Motor neuron (in vitro differentiated cells): ENCODE measurements around the gene AP2S1. TPM values are rescaled to one million over a fixed set of nuclear protein-coding genes. Genes with fewer than 3 reads are reported as not detected.

Experiments
- ATAC-seq, 8 experiments: fragments of 200-7000 bp; cut with Tn5 transposase; replicated peaks in 6 of 8; 2 replicates each; pipeline ENCODE4 v1.8.0; 2021; ENCODE audit warnings: mild to moderate bottlenecking in 8 of 8, moderate library complexity in 8 of 8
- H3K27ac ChIP-seq, 2 donors: fragments of 250-450 bp; sonication (Bioruptor Pico); 2 replicates each; pipeline ENCODE4 v1.9.0; 2021; ENCODE audit warnings: antibody characterized with exemption in 2 of 2, mild to moderate bottlenecking in 2 of 2, moderate library complexity in 1 of 2
- H3K4me1 ChIP-seq, 2 donors: fragments of 250-450 bp; sonication (Bioruptor Pico); replicated peaks in 1 of 2; 2 replicates each; pipeline ENCODE4 v1.6.1; 2021; ENCODE audit warnings: antibody characterized with exemption in 2 of 2, mild to moderate bottlenecking in 2 of 2, moderate library complexity in 1 of 2
- H3K4me3 ChIP-seq, 5 donors: fragments of 250-450 bp; sonication (Bioruptor Pico); 2 replicates each; pipeline ENCODE4 v1.9.0; 2021; ENCODE audit warnings: antibody characterized with exemption in 5 of 5, mild to moderate bottlenecking in 5 of 5, moderate library complexity in 4 of 5
- WGBS, 10 experiments: fragments of 450-650 bp; shearing (Covaris generic); methylation state at CpG; one replicate each; pipeline ENCODE4 v1.0.0; 2022; 5-methylcytosine and 5-hydroxymethylcytosine counted together
- in situ Hi-C, 9 experiments: fragments of 400-800 bp; cut with MboI; loops; one replicate each; pipeline ENCODE4 v1.15.0; 2021; ENCODE audit warnings: low sequenced_read_pairs in 9 of 9, low pct_unique_long_range_greater_than_20kb in 2 of 9; ENCODE audit not compliant: unreplicated experiment in 9 of 9
- total RNA-seq, 8 experiments: library from RNA; unstranded; fragments of 300-600 nt; gene quantifications; 2 replicates each; pipeline versions ENCODE4 v1.2.3 to v1.2.4, GENCODE V29; 2022

Gene AP2S1
- total RNA-seq, 8 experiments from 2014 or later = 115 to 265 (median 145) TPM

- Histone ChIP-seq H3K4me3 (no peak overlapping the region), H3K27ac (no peak overlapping the region), H3K4me1 (peaks cover 3 to 5% of the 10 kb centered on the region in 2 donors)
- in situ Hi-C loops = loop anchor here in 1 of 9 experiments (25.0 kb wide), 1 partner anchor 236 kb away; the partner anchor contains the start of gene CALM3
- 60 to 100% (median 92%) methylated on average over 1 to 2 of the region's 2 CpGs; no CpG with 5 or more reads in 2 of the 10 experiments for WGBS, 10 experiments
- ATAC-seq = no peak
These were observed 2.3 kb downstream of the AP2S1 start for GRCh38 chr19:46848389-46848788.

DNA sequence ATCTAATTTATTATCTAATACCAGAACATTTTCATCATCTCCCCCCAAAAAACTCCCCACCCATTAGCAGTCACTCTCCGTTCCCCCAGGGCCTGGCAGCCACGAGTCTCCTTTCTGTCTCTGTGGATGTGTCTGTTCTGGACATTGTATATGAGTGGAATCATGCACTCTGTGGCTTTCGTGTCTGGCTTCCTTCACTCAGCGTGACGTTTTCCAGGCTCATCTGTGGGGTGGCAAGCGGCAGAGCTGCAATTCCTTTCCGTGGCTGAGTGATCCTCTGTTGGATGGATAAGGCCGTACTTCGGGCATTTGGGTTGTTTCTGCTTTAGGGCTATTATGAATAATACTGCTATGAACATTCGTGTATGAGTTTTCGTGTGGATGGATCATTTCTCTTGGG, 3.1 kb downstream of the AP2S1 start:
- no peak for ATAC-seq
- WGBS, 10 experiments = 90 to 100% (median 94%) methylated on average over 2 to 7 of the region's 11 CpGs; no CpG with 5 or more reads in 4 of the 10 experiments
- in situ Hi-C loops = loop anchor here in 1 of 9 experiments (25.0 kb wide), 1 partner anchor 235 kb away; the partner anchor contains the start of gene CALM3
- Histone ChIP-seq H3K4me3 (no peak overlapping the region), H3K4me1 (peaks cover 3 to 5% of the 10 kb centered on the region in 2 donors), H3K27ac (no peak overlapping the region)

DNA sequence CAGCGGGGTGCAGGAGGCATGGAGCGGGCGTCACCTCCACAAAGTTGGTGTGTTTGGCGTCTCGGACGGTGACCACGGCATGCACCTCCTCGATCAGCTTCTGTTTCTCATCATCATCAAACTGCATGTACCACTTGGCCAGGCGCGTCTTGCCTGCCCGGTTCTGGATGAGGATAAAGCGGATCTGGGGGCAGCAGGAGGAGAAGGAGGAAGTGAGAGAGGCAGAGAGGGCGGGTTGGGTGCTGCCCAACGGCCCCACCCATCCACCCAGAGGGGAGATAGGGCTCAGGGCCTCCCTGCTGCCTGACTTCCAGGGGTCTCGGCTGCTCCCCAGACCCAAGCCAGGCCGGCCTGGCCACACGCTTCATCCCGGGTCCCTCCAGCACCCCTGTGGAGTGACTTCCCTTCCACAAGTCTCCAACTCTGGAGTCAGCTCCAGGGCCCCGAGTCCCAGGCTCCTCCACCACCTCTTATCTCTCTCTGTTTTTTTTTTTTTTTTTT, 4.6 kb downstream of the AP2S1 start:
- Histone ChIP-seq H3K4me3 (no peak overlapping the region), H3K27ac (no peak overlapping the region), H3K4me1 (peaks cover 3 to 5% of the 10 kb centered on the region in 2 donors)
- in situ Hi-C loops = loop anchor here in 1 of 9 experiments (25.0 kb wide), 1 partner anchor 234 kb away; the partner anchor contains the start of gene CALM3
- 74 to 100% (median 87%) methylated on average over 1 to 7 of the region's 19 CpGs; no CpG with 5 or more reads in 4 of the 10 experiments for WGBS, 10 experiments
- no peak for ATAC-seq

DNA sequence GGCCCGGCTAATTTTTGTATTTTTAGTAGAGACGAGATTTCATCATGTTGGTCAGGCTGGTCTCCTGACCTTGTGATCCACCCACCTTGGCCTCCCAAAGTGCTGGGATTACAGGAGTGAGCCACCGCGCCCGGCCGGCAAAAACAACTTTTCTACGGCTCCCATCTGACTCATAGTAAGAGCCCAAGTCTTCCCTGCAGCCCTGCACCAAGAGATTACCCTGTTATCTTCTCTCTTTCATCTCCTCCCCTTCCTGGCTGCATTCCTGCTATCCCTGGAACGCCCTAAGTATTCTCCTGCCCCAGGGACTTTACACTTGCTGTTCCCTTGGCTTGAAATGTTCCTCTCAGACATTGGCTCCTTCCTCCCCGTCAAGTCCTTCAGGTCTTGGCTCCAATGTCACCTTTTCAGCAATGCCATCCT, 6.6 kb downstream of the AP2S1 start:
- H3K4me1 ChIP-seq = peaks cover 0 to under 1% of the 10 kb centered on the region in 2 donors
- ATAC-seq = no peak
- WGBS, 10 experiments = 60 to 100% (median 89%) methylated on average over 1 to 6 of the region's 9 CpGs; no CpG with 5 or more reads in 2 of the 10 experiments
- H3K27ac ChIP-seq = no peak overlapping the region
- no peak overlapping the region for H3K4me3 ChIP-seq
- in situ Hi-C loops = loop anchor here in 1 of 9 experiments (25.0 kb wide), 1 partner anchor 232 kb away; the partner anchor contains the start of gene CALM3

DNA sequence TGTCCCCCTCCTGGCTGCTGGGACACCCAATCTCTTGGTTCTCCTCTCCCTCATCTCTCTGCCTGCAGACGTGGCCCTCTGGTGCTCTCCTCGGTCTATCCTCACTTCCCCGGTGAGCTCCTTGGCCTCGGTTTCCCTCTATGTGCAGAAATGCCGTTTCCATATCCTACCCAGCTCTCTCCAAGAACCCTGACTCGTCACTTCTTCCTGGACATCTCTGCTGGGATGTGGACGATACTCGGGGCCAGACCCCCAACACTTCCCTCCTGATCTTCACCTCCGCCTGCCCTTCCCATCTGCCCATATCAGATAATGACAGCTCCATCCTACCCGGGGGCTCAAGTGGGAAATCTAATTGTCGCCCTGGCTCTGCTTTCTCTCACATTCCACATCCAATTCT, 7.9 kb downstream of the AP2S1 start:
- no peak overlapping the region for H3K27ac ChIP-seq
- 87 to 100% (median 100%) methylated on average over 2 to 10 of the region's 11 CpGs; no CpG with 5 or more reads in 4 of the 10 experiments for WGBS, 10 experiments
- in situ Hi-C loops = loop anchor here in 1 of 9 experiments (25.0 kb wide), 1 partner anchor 230 kb away; the partner anchor contains the start of gene CALM3
- H3K4me1 ChIP-seq = no peaks in the 10 kb centered on the region
- ATAC-seq = no peak
- H3K4me3 ChIP-seq = no peak overlapping the region

GRCh38 chr19:46841458-46842083, 9.1 kb downstream of the AP2S1 start:
- in situ Hi-C loops = loop anchor here in 1 of 9 experiments (25.0 kb wide), 1 partner anchor 229 kb away; the partner anchor contains the start of gene CALM3

GRCh38 chr19:46840498-46840942, 10.1 kb downstream of the AP2S1 start:
- H3K27ac ChIP-seq = no peak overlapping the region
- H3K4me1 ChIP-seq = no peaks in the 10 kb centered on the region
- in situ Hi-C loops = loop anchor here in 1 of 9 experiments (25.0 kb wide), 1 partner anchor 228 kb away; the partner anchor contains the start of gene CALM3
- no peak overlapping the region for H3K4me3 ChIP-seq
- peak; percentile 55 to 86 (median 66) for ATAC-seq
- 5 to 38% (median 20%) methylated on average over 1 to 10 of the region's 13 CpGs; no CpG with 5 or more reads in 3 of the 10 experiments for WGBS, 10 experiments

More at GRCh38 chr19:46841458-46842083, 9.1 kb downstream of the AP2S1 start:
- Histone ChIP-seq H3K4me3 (no peak overlapping the region), H3K4me1 (no peaks in the 10 kb centered on the region), H3K27ac (no peak overlapping the region)
- 37 to 98% (median 62%) methylated on average over 1 to 7 of the region's 12 CpGs; no CpG with 5 or more reads in 6 of the 10 experiments for WGBS, 10 experiments
- peak in 4 of 8 experiments; percentile 6 to 56 (median 19) for ATAC-seq

DNA sequence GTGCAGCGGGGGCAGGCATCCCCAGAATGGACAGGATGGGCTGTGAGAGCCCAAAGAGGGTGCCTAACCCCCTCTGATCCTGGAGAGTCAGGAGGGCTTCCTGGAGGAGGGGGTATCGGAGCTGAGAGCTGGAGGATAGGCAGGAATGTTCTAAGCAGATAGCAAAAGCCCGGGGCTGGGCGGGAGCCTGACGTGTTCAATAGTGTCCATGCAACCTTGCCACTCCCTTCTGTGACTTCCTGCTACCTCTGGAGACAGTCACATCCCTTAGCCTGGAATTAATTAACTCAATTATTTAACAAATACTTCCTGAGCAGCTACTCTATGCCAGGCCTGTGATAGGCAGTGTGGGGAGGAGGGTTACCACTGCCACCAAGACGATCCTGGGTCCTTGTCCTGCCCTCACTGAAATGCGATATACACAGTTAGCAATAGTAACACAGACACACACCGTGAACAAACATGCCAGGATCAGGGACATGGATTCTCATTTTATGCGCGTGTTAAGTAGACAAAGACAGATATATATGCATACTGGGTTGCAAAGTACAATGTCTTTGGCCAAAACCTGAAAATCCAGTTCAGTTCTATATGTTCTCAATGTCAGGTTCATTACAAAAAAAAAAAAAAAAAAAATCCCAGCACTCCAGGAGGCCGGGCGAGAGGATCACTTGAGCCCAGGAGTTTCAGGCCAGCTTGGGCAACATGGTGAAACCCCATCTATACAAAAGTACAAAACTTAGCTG, 10.7 kb downstream of the AP2S1 start:
- WGBS, 10 experiments = 0 to 100% (median 95%) methylated on average over 1 to 10 of the region's 12 CpGs
- in situ Hi-C loops = loop anchor here in 3 of 9 experiments (10.0 to 25.0 kb wide), 2 partner anchors 85 to 228 kb away; partner anchors contain the start of gene CALM3 (in 1 of the 3)
- Histone ChIP-seq H3K27ac (no peak overlapping the region), H3K4me1 (no peaks in the 10 kb centered on the region), H3K4me3 (no peak overlapping the region)
- ATAC-seq = peak in 3 of 8 experiments; percentile 63 to 71 (median 68)

DNA sequence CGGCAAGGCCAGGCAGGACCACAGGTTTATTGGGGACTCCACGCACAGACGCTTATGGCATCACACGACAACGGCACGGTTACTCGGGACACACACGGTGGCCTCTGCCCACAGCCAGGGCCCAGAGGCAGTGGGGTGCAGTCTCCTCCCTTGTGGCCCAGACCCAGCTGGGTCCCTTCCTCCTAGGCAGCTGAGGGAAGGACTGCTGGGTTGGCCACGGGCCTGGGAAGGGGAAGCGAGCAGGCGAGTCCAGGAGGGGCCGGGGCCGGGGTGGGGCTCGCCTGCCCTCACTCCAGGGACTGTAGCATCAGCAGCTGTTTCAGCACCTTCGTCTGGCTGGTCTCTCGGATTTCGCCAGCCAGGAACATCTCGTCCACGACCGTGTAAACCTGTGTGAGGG, 12.5 kb downstream of the AP2S1 start:
- in situ Hi-C loops = loop anchor here in 3 of 9 experiments (10.0 to 25.0 kb wide), 2 partner anchors 83 to 226 kb away; partner anchors contain the start of gene CALM3 (in 1 of the 3)
- WGBS, 10 experiments = 95 to 100% methylated on average over 1 to 4 of the region's 20 CpGs; no CpG with 5 or more reads in 8 of the 10 experiments
- ATAC-seq = no peak

DNA sequence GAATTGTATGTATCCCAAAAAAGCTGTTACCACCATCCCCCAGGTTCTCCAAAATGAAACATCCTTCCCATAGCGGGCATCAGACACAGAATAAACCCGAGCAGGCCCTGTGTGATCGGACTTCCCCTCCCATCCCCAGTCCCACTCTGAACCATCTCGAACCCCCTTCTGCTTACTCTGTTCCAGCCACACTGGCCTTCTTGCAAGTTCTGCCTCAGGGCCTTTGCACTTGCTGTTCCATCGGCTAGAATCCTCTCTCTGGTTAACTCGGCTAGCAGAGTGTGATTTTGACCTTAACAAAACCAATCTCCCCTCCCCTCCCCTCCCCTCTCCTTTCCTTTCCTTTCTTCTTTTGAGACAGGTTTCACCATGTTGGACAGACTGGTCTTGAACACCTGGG, 15.7 kb downstream of the AP2S1 start:
- Histone ChIP-seq H3K27ac (no peak overlapping the region), H3K4me1 (no peaks in the 10 kb centered on the region), H3K4me3 (no peak overlapping the region)
- 87 to 100% (median 100%) methylated on average over 1 to 4 of the region's 6 CpGs; no CpG with 5 or more reads in 4 of the 10 experiments for WGBS, 10 experiments
- no peak for ATAC-seq
- in situ Hi-C loops = loop anchor here in 3 of 9 experiments (10.0 to 25.0 kb wide), 2 partner anchors 80 to 223 kb away; partner anchors contain the start of gene CALM3 (in 1 of the 3)

More for the DNA sequence above, 12.5 kb downstream of the AP2S1 start:
- Histone ChIP-seq H3K4me1 (no peaks in the 10 kb centered on the region), H3K27ac (no peak overlapping the region), H3K4me3 (no peak overlapping the region)

DNA sequence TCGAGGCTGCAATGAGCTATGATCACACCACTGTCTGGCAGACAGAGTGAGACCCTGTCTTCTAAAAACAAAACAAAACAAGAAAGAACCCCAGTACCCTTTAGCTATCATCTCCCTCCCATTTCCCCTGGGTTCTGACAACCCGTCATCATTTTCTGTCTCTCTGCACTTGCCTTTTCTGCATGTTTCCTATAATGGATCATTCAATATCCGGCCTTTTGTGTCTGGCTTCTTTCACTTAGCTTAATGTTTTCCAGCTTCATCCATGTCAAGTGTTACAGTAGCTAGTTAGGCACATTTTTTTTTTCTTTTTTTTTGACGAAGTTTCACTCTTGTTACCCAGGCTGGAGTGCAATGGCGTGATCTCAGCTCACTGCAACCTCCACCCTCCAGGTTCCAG, 16.5 kb downstream of the AP2S1 start:
- Histone ChIP-seq H3K4me3 (no peak overlapping the region), H3K4me1 (no peaks in the 10 kb centered on the region), H3K27ac (no peak overlapping the region)
- ATAC-seq = no peak
- in situ Hi-C loops = loop anchor here in 3 of 9 experiments (10.0 to 25.0 kb wide), 2 partner anchors 79 to 222 kb away; partner anchors contain the start of gene CALM3 (in 1 of the 3)
- WGBS, 10 experiments = 17 to 100% (median 92%) methylated on average over 1 to 4 of the region's 5 CpGs; no CpG with 5 or more reads in 1 of the 10 experiments

DNA sequence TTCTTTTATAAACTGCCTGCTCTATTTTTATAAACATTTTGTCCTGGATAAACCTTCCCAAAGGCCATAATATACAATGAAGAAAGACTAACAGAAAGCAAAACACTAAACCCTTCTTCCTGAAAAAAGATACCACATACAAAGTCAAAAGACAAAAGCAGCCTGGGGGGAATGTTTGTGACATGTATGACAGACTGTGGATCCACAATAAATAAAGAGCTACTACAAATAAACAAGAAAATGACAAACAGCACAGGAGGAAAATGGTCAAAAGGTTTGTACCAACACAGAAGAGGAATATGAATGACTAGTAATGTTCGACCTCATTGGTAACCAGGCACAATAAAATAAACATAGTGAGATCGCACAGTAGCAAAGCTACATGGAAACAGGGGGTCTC, 19.8 kb downstream of the AP2S1 start:
- WGBS, 10 experiments = 66 to 100% (median 96%) methylated on average over 1 to 2 of the region's 2 CpGs; no CpG with 5 or more reads in 2 of the 10 experiments
- Histone ChIP-seq H3K4me1 (no peaks in the 10 kb centered on the region), H3K27ac (no peak overlapping the region), H3K4me3 (no peak overlapping the region)
- ATAC-seq = no peak
- in situ Hi-C loops = loop anchor here in 3 of 9 experiments (10.0 to 25.0 kb wide), 2 partner anchors 76 to 219 kb away; partner anchors contain the start of gene CALM3 (in 1 of the 3)
